Left colon (tissue), 2 donors: ENCODE results near the gene OR13C3. TPM values are rescaled to one million over a fixed set of nuclear protein-coding genes. Genes with fewer than 3 reads are reported as not detected.
A peak's percentile ranks its signal among the peaks of the same experiment; 100 is the strongest.
"Not testable (repeated sequence)": the region's sequence is repeated elsewhere in the genome, so short reads cannot be mapped to it uniquely, and the experiment has no call there.

Source experiments
- ATAC-seq: fragments of 200-7000 bp; cut with Tn5 transposase; one replicate; pipeline ENCODE4 v1.9.1; 2020; ENCODE audit warnings: mild to moderate bottlenecking, moderate library complexity
- DNase-seq, 2 donors: peaks; one replicate each; pipeline ENCODE4 v3.0.0-alpha.2; 2020
- intact Hi-C, 2 donors: fragments of 100-400 bp; cut with DNase I in 1 of 2; cut with micrococcal nuclease in 1 of 2; formaldehyde crosslinking; loops; one replicate each; pipeline versions ENCODE4 v1.11.2 to v1.14.0; 2022; cut with DNase I, micrococcal nuclease
- long read RNA-seq: library from polyadenylated mRNA; unstranded; transcript quantifications from one replicate; pipeline ENCODE4 v2.0.0, GENCODE V29; 2021
- total RNA-seq, 2 donors: library from RNA; stranded (reverse); fragmentation: NEBNext Ultra II Directional; extraction: Animal tissue kit (Norgen Biotek cat#: 25700); gene quantifications; one replicate each; pipeline ENCODE4 v1.2.1, GENCODE V29; 2021
- donor health status: DM: no; HTN: no; CAD: no.
- donor health status: DM: yes; HTN: yes; CAD: no.

Gene OR13C3
- not detected for total RNA-seq
- long read RNA-seq: 0 reads

DNA sequence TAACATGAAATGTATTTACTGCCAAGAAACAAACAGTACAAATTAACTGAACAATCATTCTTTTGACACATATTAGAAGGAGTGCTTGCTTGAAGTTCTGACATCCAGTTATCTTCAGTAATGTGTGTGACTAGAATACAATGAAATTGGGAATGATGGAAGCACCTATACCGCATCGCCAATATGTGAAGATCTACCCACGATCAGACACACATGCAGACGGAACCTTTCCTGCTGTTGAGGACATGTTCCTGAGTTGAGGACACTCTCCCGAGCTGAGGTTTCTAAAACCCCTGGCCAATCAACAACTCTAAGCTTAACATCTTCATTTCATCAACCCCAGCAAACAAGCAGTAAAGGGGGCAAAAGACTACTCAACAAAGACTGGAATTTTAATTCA lies at the start of gene OR13C3:
TSS of gene OR13C3 (minus strand) at position 101 of the 400 bp plus-strand sequence. CDS start 133 bp downstream, outside the sequence.
- intact Hi-C loops: no loop called here
- ATAC-seq (no peak), DNase-seq (no peak)

DNA sequence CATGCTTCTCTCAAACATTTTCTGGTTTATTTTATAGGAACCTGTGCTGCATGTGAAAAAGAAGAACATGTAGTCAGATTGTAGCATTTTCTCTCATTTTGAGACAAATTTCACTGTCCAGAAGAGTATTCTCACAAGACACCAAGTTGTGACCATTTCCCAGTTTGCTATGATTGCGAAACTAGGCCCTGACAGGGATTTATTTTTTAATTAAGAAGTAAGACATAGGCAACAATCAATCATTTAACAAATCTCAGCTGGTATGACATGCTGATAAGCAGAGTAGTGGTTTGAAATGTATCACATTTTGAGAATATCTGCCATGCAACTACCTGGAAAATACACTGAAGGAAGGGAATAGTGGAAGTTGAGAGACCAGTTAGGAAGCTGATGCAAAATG lies 43.9 kb upstream of the OR13C3 start:
- ATAC-seq (no peak), DNase-seq (no peak)
- intact Hi-C loops: no loop called here

DNA sequence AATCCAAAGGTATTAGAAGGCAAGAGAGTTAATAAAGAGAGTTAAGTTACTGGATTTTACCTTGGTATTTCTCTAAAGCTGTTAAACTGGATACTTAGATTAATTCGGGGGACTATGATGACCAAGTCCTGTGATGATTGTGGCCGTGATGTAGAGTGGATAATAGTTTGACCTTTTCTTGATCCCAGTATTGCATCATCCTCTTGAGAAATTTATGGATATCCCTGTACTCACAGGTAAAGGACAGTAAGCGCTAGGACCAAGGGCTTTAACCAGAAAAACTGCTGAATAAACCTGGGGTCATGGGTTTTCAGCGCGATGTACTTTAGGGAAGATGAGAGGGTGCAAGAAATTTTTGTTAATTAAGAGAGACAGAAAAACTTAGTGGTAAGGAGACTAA lies 40.6 kb upstream of the OR13C3 start:
- intact Hi-C loops: no loop called here
- ATAC-seq (no peak), DNase-seq (no peak)

DNA sequence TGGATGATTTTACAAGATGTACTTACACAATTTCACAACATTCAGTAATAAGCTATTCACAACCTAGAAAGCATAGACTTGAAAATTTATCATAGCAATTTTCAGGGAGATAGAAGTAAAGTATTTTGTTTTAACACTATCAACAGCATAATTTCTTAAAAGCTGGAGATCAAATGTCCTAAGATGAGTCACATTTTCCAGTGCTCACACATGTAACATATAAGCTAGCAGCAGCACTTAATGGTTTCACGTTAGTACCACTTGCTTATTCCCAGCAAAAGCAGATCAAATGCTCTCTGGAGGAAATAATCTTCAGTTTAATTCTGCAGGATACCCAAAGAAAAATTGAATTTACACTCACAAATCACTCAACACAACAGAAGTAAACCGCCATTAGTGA lies 38.8 kb upstream of the OR13C3 start:
- intact Hi-C loops: no loop called here
- no peak for DNase-seq
- no peak for ATAC-seq

GRCh38 chr9:104572612-104573011 lies 36.0 kb upstream of the OR13C3 start:
- ATAC-seq (no peak), DNase-seq (no peak)
- intact Hi-C loops: no loop called here

- intact Hi-C loops: no loop called here
- no peak for DNase-seq
- peak; percentile 22 for ATAC-seq
These were observed 32.2 kb upstream of the OR13C3 start, which contains the start of gene OR13C8 for GRCh38 chr9:104568868-104569267. OR13C8 (plus strand) TSS chr9:104569168; CDS start chr9:104569168, 0 bp downstream.

DNA sequence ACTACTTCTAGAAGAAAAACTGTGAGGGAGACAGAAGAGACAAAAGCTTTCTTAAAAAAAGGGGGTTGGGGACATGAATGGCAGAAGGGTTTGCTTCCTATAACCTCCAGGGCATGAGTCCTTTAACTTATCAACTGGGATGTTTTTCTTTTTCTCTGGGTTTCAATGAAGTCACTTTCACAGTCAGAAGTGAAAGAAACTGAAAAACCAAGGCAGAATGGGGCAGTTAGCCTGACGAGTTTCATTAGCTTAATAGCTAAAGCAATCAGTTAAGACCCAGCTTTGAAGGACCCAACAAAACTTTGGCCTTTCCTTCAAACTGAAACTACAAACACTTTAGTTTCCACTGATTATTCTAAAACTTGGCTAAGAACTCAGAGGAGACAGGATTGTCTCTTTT lies 27.7 kb upstream of the OR13C3 start:
- DNase-seq: no peak
- ATAC-seq: no peak
- intact Hi-C loops: no loop called here

- DNase-seq (no peak), ATAC-seq (no peak)
- intact Hi-C loops: no loop called here
These were observed 20.4 kb upstream of the OR13C3 start for GRCh38 chr9:104556830-104557634.

DNA sequence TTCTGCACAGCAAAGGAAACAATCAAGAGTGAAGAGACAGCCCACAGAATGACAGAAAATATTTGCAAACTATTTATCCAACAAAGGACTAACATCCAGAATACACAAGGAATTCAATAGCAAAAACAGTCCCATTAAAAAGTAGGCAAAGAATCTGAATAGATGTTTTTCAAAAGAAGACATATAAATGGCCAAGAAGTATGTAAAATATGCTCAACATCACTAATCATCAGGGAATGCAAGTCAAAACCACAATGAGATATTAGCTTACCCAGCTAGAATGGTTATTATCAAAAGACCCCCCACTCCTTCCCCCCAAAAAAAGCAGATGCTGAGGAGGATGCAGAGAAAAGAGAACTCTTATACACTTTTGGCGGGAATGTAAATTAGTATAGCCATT lies 18.9 kb upstream of the OR13C3 start:
- intact Hi-C loops: no loop called here

GRCh38 chr9:104553261-104553660 lies 16.6 kb upstream of the OR13C3 start:
- intact Hi-C loops: no loop called here
- no peak for DNase-seq
- ATAC-seq: no peak

More for the DNA sequence above, 18.9 kb upstream of the OR13C3 start:
- ATAC-seq (no peak), DNase-seq (no peak)

- intact Hi-C loops: no loop called here
- no peak for DNase-seq
- no peak for ATAC-seq
These were observed 8.0 kb upstream of the OR13C3 start for GRCh38 chr9:104544644-104545043.

- ATAC-seq (no peak), DNase-seq (no peak)
- intact Hi-C loops: no loop called here
These were observed 2.6 kb upstream of the OR13C3 start for GRCh38 chr9:104539275-104539674.

GRCh38 chr9:104527109-104527508 lies 9.5 kb downstream of the OR13C3 start, which contains the start of gene OR13C4:
OR13C4 (minus strand) TSS chr9:104527209; CDS start chr9:104527209, 0 bp downstream.
- DNase-seq (no peak), ATAC-seq (no peak)
- intact Hi-C loops: no loop called here

- ATAC-seq, intact Hi-C loops, DNase-seq: not testable (repeated sequence)
These were observed 16.4 kb downstream of the OR13C3 start for GRCh38 chr9:104520241-104520640.

DNA sequence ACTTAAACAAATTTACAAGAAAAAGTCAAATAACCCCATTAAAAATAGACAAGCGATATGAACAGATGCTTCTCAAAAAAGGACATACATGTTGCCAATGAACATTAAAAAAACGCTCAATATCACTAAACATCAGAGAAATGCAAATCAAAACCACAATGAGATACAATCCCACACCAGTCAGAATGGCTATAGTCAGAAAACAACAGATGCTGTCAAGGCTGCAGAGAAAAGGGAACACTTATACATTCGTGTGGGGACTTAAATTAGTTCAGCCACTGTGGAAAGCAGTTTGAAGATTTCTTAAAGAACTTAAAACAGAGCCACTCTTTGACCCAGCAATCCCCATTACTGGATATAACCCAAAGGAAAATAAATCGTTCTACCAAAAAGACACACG lies 21.8 kb downstream of the OR13C3 start:
- DNase-seq: no peak
- ATAC-seq: no peak
- intact Hi-C loops: no loop called here

DNA sequence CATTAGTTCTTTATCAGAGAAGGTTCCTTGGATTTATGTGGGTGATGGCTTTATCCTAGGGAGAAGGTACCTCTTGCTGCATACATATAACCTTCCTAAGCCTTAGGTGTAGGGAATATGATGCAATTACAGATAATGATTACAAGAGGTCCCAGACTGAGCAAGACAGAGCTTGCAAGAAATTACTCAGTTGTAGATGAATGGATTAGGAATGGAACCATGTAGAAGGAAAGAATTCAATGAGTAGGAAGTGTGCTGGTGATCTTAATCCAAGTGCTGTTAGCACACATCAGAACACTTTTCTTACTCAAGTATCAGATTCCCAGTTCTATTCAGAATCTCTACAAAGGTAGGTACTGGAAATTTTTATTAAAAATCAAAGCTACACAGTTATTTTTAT lies 30.1 kb downstream of the OR13C3 start:
- ATAC-seq (no peak), DNase-seq (no peak)
- intact Hi-C loops: no loop called here

- DNase-seq (no peak), ATAC-seq (no peak)
- intact Hi-C loops: no loop called here
These were observed 32.7 kb downstream of the OR13C3 start, which contains the start of gene OR13F1 for GRCh38 chr9:104503963-104504362. OR13F1 (plus strand) TSS chr9:104504263; CDS start chr9:104504263, 0 bp downstream.

DNA sequence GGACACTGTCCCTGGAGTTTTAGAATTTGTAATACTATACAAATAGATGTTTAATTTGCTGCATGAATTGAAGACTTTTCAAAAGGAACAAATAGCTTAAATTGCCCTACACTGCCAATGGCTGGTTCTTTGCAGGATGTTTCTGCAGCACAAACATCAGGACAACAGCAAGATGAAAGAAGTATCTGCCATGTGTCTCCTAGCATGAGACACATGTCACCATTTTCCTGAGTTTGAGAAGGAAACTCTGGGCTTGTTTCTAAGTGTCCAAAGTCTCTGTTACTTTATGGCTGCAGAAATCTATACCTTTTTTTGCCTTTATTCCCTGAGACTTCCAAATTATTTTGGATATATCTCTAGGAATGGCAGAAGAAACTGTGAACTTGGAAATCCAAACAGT lies 33.2 kb downstream of the OR13C3 start:
- ATAC-seq (no peak), DNase-seq (no peak)
- intact Hi-C loops: no loop called here

DNA sequence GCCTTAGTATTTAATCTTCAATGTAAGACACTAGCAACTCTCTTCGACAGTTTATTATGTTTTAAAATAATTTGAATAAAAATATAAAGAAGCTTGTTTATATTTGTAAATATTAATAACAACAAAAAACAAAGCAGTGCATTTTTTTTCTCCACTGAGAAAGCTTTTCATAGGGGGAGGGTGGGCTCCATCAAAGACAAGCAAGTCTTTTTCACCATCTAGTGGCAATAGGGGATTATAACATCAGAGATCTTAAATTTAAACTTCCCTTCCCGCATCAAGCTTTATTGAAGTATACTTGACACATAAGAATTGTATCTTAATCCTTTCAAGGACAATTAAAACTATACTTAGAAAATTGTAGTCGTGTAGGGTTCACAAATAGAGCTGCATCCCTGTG lies 41.8 kb downstream of the OR13C3 start:
- no peak for DNase-seq
- no peak for ATAC-seq
- intact Hi-C loops: no loop called here
